Fibroblast of skin of right quadriceps (primary cell): ENCODE results near the gene SELENOV.

Experiments used
- DNase-seq: peaks from one replicate; pipeline ENCODE4 v3.0.0-alpha.2; 2013

The SELENOV gene

DNA sequence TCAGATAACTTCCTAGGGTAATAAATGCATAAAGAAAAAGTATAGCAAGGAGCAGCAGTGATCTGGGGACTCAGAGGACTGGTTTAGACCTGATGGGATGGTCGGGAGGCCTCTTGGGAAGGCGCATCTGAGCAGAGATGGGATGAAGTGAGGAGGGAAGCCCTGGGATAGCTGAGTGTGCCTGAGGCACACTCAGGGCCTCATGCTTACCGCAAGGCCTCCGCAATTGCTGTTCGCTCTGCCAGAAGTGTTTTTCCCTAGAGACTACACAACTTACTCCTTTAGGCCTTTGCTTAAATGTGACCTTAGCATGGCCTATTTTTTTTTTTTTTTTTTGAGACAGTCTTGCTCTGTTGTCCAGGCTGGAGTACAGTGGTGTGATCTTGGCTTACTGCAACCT lies 20.3 kb upstream of the SELENOV start:
- DNase-seq, result no peak

DNA sequence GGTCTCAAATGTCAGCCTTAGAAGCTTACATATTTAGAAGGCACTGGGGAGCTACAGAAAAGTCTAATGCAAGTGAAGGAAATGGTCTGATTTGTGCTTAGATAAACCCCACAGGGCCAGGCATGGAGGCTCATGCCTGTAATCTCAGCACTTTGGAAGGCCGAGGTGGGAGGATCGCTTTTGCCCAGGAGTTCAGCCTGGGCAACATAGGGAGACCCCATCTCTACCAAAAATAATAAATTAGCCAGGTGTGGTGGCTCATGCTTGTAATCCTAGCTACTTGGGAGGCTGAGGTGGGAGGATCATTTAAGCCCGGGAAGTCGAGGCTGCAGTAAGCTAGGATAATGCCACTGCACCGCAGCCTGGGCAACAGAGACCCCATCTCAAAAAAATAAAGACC lies 18.9 kb upstream of the SELENOV start:
- DNase-seq, result no peak

DNA sequence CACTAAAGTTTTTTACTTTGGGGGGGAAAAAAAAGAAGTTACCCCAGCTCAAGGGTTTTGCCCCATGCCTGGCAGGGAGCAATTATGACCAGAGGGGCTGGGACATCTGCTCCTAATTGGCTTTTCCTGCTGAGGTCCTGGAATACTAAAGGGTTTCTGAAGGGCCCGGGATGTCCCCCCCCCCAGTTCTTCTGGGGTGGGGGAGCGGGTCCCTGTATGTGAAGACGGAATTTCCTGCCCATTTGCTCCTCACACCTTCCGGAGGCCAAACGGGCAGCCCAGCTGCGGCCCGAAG lies 17.3 kb upstream of the SELENOV start:
- DNase-seq, result no peak

DNA sequence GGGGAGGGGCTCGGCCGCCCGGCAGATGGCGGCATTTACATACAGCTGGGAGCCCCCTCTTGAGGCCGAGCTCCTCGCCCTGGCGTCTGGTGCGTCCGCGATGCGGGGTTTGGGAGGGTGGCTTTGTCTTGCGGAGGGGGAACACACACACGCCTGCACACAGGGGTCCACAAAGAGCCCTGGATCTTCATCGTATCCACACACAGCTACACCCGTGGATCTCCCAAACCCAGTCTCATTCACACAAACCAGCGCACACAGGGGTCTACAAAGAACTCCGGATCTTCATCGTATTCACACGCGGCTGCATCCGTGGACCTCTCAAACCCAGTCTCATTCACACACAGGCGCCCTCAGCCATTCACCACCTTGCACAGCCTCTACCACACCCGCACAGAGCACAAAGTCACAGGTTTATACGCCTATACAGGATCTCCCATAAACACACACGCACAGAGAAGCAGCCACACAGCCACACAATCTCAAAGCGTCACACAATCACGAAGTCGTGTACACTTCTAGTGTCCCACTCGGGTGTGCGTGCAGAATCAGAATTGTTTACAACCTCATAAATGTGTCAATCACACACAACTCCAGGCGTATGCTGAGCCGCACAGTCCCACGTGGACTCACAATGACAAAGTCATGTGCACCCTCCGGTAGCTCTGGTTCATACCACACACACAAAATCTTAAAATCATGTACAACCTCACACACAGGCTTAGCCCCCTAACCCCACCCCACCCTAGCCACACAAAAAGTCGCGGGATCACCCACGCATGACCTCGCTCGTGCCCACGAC lies 16.7 kb upstream of the SELENOV start:
- peak; percentile 25 for DNase-seq

DNA sequence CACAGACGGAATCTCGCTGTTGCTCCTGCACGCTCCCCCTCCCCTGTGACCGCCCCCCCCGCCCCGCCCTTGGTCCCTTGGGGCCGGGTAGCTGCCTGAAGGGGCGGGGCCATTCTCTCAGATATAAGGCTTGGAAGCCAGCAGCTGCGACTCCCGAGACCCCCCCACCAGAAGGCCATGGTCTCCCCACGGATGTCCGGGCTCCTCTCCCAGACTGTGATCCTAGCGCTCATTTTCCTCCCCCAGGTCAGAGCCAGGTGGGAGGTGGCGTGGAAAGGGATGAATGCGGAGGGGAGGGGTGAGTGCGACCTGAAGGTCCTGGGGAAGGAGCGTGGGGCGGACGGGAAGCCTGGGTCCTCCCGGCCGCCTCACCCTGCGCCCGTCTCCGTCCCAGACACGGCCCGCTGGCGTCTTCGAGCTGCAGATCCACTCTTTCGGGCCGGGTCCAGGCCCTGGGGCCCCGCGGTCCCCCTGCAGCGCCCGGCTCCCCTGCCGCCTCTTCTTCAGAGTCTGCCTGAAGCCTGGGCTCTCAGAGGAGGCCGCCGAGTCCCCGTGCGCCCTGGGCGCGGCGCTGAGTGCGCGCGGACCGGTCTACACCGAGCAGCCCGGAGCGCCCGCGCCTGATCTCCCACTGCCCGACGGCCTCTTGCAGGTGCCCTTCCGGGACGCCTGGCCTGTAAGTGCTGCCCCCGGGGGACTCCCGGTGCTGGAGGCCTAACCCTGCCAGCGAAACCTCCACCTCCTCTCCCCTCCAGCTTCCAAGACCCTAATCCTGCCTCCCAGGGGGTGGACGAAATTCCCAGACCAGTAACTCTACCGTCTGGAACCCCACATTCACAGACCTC lies 15.9 kb upstream of the SELENOV start, which contains the start of gene DLL3:
TSS of gene DLL3 (plus strand) at position 150 of the 845 bp plus-strand sequence. CDS start at position 178, 28 bp downstream.
- DNase-seq, result no peak

DNA sequence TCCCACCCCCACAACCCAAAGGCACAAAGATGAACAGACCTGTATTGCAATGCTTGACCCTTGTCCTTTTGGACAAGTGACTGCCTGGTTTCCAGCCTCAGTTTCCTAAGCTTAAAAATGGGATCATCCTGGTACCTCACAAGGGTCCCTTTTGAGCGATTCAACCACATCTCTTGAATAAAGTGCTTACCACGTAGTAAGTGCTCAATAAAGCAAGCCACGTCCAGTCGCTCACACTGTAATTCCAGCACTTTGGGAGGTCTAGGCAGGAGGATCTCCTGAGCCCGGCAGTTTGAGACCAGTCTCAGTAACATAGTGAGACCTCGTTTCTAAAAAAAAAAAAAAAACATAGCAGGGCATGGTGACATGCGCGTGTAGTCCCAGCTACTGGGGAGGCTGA lies 15.0 kb upstream of the SELENOV start:
- no peak for DNase-seq

DNA sequence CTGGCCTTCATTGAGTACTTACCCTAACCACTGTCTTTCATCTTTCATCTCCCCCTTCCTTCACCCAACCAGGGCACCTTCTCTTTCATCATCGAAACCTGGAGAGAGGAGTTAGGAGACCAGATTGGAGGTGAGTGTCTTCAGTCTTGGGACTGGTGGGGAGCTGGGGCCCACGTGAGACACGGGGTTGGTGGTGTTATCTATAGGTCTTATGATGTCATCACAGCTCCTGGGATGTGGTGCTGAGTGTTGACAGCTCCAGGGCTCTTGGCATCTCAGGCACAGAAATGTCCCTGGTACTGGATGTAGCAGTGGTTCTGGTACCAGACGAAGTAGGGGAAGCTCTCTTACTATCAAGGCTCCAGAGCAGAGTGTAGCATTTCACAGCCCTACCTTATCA lies 14.4 kb upstream of the SELENOV start:
- DNase-seq, result no peak

DNA sequence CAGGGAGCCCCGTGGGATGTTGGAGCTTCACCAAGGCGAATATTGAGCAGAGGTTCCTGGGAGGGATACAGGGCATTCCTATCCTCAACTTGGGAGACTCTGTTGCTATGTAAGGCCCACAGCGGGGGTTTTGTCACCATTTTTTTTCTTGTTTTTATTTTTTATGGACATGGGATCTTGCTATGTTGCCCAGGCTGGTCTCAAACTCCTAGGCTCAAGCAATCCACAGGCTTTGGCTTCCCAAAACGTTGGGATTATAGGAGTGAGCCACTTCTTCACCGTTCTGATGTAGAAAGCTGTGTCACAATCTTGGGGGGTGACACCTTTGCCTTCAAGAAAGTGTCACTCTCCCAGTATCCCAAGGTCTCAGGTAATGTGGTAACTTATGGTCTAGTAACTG lies 13.6 kb upstream of the SELENOV start:
- DNase-seq, result no peak

DNA sequence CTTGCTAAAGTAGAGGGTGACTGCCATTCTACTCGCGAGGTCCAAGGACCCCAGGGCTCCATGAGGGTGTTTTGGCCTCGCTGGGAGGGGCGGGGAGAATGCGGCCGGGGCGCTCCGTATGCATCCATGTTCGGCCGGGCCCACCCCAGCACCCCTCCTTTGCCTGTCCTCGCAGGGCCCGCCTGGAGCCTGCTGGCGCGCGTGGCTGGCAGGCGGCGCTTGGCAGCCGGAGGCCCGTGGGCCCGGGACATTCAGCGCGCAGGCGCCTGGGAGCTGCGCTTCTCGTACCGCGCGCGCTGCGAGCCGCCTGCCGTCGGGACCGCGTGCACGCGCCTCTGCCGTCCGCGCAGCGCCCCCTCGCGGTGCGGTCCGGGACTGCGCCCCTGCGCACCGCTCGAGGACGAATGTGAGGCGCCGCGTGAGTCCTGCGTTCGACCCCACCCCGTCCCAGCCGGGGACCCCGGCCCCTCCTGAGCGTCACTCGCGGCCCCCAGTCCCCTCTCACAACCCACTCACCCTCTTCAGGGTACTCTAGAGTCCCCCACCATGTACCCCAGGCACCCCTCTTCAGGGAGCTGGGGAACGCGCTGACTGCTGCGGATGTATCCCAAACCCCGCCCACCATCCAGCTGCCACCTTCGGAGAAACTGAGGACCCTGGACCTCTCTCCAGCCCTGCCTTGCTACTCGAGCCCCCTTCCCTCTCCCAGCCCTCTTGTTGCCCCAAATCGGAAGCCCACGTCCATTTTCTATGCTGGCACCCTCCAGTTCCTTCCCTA lies 12.1 kb upstream of the SELENOV start:
- DNase-seq, result peak; percentile 66

DNA sequence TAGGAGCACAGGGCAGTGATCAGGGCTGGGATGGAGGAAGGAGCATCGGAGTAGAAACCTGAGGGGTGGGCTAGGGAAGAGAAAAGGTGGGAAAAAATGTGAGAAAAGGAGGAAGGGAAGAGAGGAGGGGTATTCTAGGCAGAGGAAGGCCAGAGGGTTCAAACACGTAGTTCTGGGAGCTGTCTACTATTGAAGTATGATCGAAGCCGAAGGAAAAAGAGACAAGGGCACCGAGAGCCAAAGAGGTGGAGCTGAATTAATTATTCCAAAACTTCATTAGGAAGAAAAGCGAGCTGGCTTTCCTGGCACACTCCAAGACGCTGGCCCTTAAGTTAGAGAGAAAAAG lies 8.4 kb upstream of the SELENOV start:
- no peak for DNase-seq

DNA sequence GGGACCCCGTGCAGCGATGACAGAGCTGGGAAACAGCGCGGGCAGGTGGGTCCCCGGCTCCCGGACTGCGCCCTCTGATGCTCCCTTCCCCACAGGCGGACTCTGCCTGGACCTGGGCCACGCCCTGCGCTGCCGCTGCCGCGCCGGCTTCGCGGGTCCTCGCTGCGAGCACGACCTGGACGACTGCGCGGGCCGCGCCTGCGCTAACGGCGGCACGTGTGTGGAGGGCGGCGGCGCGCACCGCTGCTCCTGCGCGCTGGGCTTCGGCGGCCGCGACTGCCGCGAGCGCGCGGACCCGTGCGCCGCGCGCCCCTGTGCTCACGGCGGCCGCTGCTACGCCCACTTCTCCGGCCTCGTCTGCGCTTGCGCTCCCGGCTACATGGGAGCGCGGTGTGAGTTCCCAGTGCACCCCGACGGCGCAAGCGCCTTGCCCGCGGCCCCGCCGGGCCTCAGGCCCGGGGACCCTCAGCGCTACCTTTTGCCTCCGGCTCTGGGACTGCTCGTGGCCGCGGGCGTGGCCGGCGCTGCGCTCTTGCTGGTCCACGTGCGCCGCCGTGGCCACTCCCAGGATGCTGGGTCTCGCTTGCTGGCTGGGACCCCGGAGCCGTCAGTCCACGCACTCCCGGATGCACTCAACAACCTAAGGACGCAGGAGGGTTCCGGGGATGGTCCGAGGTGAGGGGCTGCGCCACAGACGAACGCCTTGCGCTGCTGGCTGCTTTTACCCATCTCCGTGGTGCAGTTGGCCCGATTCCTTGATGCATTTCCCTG lies 7.8 kb upstream of the SELENOV start:
- DNase-seq, result peak; percentile 71

DNA sequence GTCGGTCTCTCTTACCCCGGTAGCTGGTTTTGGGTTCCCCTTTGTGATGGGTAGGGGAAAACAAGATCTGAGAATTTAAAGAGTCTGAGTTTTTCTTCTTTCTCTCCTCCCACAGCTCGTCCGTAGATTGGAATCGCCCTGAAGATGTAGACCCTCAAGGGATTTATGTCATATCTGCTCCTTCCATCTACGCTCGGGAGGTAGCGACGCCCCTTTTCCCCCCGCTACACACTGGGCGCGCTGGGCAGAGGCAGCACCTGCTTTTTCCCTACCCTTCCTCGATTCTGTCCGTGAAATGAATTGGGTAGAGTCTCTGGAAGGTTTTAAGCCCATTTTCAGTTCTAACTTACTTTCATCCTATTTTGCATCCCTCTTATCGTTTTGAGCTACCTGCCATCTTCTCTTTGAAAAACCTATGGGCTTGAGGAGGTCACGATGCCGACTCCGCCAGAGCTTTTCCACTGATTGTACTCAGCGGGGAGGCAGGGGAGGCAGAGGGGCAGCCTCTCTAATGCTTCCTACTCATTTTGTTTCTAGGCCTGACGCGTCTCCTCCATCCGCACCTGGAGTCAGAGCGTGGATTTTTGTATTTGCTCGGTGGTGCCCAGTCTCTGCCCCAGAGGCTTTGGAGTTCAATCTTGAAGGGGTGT lies 7.1 kb upstream of the SELENOV start:
- no peak for DNase-seq

DNA sequence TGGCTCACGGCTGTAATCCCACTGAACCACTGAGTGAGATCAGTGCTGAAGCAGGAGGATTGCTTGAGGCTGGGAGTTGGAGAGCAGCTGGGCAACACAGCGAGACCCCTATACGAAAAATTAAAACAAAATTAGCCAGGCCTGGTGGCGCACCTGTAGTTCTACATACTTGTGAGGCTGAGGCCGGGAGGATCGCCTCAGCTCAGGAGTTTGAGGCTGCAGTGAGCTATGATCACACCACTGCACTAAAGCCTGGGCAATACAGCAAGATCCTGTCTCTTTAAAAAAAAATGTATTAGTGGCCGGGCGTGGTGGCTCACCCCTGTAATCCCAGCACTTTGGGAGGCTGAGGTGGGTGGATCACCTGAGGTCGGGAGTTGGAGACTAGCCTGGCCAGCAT lies 6.3 kb upstream of the SELENOV start:
- no peak for DNase-seq

DNA sequence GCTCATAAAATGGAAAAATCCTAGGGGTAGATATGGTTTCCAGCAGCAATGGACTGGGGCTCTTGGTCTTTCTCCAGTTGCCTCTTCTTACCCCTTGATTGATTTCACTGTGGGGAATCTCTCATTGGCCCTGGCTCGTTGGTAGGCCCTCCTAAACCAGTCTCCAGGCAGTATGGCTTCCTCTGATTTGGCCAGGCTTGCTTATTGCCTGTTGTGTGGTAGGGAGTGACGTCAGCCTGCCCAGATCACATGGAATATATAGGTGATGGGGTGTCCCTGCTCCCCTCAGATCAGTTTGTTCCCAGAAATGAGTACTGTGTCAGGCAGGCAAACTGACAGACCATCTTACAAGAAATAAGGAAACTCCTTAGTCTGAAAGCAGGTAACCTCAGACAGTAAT lies 5.7 kb upstream of the SELENOV start:
- no peak for DNase-seq

DNA sequence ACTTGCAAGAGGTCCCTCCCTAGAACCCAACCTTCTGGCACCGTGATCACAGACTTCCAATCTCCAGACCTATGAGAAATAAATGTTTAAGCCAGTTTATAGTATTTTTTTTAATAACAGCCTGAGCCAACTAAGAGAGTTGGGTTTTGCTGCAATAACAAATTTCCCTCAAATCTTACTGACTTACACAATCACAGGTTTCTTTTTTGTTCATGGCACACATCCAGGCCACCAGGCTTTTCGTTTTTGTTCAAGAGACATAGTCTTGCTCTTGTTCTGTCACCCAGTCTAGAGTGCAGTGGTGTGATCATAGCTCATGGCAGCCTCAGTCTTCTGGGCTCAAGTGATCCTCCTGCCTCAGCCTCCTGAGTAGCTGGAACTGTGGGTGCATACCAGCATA lies 2.0 kb upstream of the SELENOV start:
- DNase-seq, result no peak

DNA sequence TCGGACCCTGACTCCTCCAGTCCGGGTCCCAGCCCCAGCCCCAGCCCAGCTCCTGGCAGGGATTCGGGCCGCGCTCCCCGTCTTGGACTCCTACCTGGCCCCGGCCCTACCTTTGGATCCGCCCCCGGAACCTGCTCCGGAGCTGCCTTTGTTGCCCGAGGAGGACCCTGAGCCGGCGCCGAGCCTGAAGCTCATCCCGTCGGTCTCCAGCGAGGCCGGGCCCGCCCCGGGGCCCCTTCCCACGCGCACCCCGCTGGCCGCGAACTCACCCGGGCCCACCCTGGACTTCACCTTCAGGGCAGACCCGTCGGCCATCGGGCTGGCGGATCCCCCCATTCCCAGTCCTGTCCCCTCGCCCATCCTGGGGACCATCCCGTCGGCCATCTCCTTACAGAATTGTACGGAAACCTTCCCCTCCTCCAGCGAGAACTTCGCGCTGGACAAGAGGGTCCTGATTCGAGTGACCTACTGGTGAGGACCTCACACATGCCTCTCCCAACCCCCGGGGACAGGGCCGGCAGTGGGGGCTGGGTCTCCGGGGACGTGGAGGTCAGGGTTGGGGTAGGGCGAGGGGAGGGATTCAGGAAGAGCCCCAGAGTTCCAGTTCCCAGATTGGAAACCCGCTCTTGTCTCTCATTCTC lies 732 bp downstream of the SELENOV start:
- DNase-seq, result no peak

DNA sequence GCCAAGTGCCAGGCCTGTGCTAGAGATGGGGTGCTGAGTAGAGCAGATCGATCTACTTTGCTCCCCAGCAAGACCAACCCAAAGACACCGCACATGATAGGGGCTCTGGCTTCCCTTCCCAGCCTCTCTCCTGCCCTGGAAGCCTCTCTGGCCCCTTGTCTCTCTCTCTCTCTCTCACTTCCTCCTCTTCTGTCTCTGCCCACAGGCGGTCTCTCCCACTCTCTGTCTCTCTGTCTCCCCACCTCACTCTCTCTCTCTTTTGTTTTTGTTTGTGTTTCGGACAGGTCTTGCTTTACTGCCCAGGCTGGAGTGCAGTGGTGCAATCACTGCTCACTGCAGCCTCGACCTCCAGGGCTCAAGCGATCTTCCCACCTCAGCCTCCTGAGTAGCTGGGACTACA lies 1.3 kb downstream of the SELENOV start:
- no peak for DNase-seq

DNA sequence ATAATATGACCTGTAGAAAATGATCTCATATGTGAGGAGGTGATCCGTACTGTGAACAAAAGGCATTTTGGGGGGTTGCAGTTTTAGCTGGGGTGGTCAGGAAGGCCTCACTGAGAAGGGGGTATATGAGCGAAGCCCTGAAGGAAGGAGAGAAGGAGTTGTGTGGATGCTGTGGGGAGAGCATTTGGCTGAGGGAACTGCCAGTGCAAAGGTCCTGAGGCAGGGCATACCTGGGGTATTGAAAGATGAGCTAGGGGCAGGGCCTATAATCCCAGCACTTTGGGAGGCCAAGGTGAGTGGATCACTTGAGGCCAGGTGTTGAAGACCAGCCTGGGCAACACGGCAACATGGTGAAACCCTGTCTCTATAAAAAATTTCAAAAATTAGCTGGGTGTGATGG lies 2.5 kb downstream of the SELENOV start:
- no peak for DNase-seq

DNA sequence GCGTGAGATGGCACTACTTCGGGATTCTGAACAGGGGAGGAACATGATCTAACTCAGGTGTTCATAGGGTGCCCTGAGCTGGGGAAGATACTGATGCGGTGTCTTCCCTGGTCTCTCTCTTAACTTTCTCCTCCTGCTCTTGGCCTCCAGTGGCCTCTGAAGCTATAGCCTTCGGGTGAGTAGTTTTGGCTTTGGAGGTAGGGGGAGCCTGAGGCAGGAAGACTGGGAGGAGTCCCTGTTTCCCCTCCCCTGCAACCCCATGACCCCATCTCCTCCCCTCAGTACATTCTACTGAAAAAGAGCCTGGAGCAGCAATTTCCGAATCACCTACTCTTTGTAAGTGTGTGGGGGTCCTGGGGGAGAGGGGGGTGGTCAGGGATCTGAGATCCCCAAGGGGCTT lies 3.5 kb downstream of the SELENOV start:
- DNase-seq, result no peak

DNA sequence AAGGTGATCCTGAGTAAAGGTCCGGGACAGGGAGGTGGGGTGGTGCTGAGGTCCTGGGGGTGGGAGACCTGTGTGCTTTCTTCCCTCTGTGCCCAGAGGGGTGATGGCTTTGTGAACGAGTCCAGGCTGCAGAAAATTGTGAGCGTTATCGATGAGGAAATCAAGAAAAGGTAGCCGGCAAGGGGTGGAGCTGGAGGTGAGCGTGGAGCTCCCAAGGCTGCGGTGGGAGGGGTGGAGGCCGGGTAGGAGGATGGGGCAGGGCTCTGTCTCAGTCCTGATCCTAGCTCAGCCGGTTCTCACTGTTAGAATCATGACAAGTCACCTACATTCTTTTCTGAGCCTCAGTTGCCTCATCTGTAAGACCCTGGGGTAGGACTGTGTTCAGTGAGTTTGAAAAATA lies 4.0 kb downstream of the SELENOV start:
- no peak for DNase-seq

DNA sequence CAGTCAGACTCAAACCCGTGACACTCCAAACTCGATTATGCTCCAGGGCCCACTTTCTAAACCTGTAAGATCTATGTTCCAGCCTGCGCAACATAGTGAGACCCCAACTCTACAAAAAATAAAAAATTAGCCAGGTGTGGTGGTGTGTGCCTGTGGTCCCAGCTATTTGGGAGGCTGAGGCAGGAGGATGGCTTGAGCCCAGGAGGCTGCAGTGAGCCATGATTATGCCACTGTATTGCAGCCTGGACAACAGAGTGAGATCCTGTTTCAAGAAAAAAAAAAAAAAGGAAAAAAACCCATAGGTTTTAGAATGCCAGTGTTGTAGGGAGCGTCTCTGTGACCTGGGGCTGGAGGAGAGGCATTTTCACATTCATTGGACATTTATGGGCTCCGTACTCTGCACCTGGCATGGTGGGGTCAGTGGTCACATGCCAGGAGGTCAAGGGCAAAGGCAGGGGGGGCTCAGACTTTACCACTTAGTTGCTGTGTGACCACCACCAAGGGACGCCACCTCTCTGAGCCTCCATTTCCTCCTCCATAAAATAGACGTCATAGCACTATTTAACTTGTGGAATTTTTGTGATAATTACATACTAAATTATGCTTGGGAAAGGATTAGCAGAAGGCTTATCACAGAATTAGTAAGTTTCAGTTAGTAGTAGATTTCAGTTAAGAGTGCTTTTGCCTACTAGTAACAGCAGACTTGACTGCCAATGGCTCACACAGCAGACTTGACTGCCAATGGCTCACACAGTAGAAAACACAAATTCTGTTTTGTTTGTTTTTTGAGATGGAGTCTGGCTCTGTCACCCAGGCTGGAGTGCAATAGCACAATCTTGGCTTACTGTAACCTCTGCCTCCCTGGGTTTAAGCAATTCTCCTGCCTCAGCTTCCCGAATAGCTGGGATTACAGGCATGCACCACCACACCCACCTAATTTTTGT lies 5.9 kb downstream of the SELENOV start:
- no peak for DNase-seq
